ENCODE results near the gene PTMA. TPM values are rescaled to one million over a fixed set of nuclear protein-coding genes. Genes with fewer than 3 reads are reported as not detected.
A peak's percentile ranks its signal among the peaks of the same experiment; 100 is the strongest.

Gene PTMA
- total RNA-seq, 3 donors from 2014 or later, result 678 to 1,077 (median 956) TPM

GRCh38 chr2:231685349-231686191 is 22.8 kb upstream of the PTMA start:
- Histone ChIP-seq H3K36me3 (no peaks in the 10 kb centered on the region), H3K27me3 (no peaks in the 10 kb centered on the region), H3K9me3 (no peaks in the 10 kb centered on the region), H3K4me1 (no peaks in the 10 kb centered on the region), H3K4me3 (no peak overlapping the region), H3K27ac (no peak overlapping the region)
- DNase-seq (ENCODE audit: low spot score in 2 of 2), result no peak
- TF ChIP-seq POLR2A (IDR thresholded peaks at IDR 0.05), result no peak
- no peak for TF ChIP-seq POLR2AphosphoS5 (IDR thresholded peaks at IDR 0.05)
- no peak for TF ChIP-seq CTCF (IDR thresholded peaks at IDR 0.05)
- intact Hi-C loops (cut with DNase I; ENCODE audit: low total_unique reads), result no loop called here

DNA sequence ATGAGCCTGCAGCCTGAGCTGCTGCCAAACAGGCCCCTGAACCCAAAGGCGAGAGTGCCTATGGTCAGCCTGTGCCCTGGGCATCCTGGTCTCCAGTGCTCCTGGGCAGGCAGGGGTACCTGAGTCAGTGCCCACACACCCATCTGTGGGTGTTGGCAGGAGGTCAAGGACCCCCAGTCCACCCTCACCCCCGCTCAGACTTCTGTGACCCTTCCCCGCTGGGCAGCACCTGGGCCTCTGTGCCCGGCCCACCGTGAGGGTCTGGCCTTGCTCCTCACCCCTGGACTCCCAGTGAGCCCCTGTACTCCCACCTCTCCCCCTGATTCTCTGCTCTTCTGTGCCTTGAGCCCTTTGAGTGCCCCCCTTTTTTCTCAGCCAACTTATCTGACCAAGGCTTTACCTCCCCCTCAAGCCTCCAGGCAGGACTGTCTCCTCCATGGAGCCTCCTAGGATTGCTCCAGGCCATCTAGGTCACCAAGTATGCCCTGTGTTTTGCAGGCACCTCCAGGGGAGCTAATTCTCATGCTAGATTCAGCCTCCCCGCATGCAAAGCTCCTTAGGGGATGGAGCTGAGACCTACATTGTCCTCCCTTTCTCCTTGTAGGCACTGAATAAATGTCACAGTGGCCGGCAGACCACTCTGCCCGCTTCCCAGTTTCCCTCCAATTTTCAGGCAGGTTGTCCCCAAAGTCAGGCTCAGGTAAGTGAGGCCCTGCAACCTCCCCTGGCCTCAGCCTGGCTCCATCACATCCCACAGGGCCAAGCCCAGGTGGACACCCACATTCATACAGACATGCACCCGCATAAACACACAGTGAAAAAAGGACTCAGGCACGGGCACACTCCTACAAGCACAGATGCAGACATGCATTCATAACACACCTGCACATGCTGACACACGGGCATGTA is 21.9 kb upstream of the PTMA start:
- Histone ChIP-seq H3K4me3 (no peak overlapping the region), H3K4me1 (no peaks in the 10 kb centered on the region), H3K9me3 (no peaks in the 10 kb centered on the region), H3K27me3 (no peaks in the 10 kb centered on the region), H3K36me3 (no peaks in the 10 kb centered on the region), H3K27ac (no peak overlapping the region)
- no peak for TF ChIP-seq POLR2AphosphoS5 (IDR thresholded peaks at IDR 0.05)
- no peak for TF ChIP-seq POLR2A (IDR thresholded peaks at IDR 0.05)
- TF ChIP-seq CTCF (IDR thresholded peaks at IDR 0.05), result no peak
- no peak for DNase-seq (ENCODE audit: low spot score in 2 of 2)
- intact Hi-C loops (cut with DNase I; ENCODE audit: low total_unique reads), result no loop called here

DNA sequence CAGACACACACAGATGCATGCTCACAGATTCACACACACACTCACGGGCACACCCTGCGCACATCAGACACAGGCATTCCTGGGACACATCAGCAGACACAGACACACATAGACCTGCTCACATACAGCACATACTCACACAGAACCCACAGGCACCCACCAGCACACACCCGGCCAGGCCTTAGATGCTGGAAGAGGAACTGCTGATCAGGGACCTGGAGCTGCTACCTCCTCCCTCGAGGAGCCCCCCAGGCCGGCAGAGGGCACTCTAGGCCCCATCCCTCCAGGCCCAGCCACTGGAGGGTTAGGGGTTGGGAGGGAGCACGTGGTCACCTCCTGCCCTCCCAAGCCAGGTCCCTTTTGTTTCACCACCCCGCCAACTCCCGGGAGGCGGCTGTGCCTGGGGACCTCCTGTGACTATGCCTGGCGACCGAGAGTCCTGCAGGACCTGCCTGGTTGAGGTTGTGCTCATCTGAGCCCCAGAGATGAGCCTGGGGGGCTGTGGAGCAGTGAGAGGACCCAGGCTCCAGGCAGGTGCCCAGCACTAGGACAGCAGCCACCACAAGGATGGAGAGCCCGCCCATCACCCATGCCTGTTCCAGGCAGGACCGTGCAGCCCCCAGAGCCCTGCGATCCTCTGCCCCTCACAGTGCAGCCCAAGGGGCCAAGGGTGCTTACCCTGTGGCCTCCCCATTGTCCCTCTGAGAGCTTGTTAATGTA is 21.0 kb upstream of the PTMA start:
- DNase-seq (ENCODE audit: low spot score in 2 of 2), result no peak
- Histone ChIP-seq H3K27me3 (no peaks in the 10 kb centered on the region), H3K4me1 (no peaks in the 10 kb centered on the region), H3K9me3 (no peaks in the 10 kb centered on the region), H3K4me3 (no peak overlapping the region), H3K27ac (no peak overlapping the region), H3K36me3 (no peaks in the 10 kb centered on the region)
- intact Hi-C loops (cut with DNase I; ENCODE audit: low total_unique reads), result no loop called here
- TF ChIP-seq CTCF (IDR thresholded peaks at IDR 0.05) (peak in 1 of 3 donors; percentile 37), POLR2A (IDR thresholded peaks at IDR 0.05) (no peak)

DNA sequence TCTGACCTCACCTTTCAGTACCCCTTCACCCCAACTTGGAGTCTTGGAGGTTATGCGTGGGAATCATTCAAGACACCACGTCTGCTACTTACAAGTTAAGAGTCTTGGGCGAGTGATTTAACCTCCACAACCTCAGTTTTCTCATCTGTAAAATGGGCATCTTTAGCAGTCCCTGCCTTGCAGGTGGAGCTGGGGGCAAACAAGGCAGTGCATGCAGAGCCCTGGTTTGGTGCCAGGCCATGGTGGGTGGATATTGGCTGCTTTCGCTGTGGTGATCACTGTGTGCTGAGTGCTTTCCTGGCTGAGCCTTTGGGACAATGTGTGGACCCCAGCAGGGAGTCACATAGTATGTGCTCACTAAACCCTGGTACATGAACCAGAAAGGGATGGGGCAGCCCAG is 20.4 kb upstream of the PTMA start:
- TF ChIP-seq POLR2A (IDR thresholded peaks at IDR 0.05), result no peak
- TF ChIP-seq POLR2AphosphoS5 (IDR thresholded peaks at IDR 0.05), result no peak
- TF ChIP-seq CTCF (IDR thresholded peaks at IDR 0.05), result no peak
- Histone ChIP-seq H3K4me3 (no peak overlapping the region), H3K27me3 (no peaks in the 10 kb centered on the region), H3K9me3 (no peaks in the 10 kb centered on the region), H3K4me1 (no peaks in the 10 kb centered on the region), H3K36me3 (no peaks in the 10 kb centered on the region), H3K27ac (no peak overlapping the region)
- no peak for DNase-seq (ENCODE audit: low spot score in 2 of 2)
- intact Hi-C loops (cut with DNase I; ENCODE audit: low total_unique reads), result no loop called here
